Panc1 (cell line): ENCODE data around the gene HEMK1. TPM values are rescaled to one million over a fixed set of nuclear protein-coding genes. Genes with fewer than 3 reads are reported as not detected.

ENCODE experiments used
- ATAC-seq: fragments of 200-7000 bp; cut with Tn5 transposase; 2 replicates; pipeline ENCODE4 v1.9.1; 2020; ENCODE audit warnings: mild to moderate bottlenecking, moderate library complexity
- BruUV-seq: library from RNA; stranded (reverse); fragments of 400-500 nt; replicated peaks from 2 replicates; lab custom pipeline; 2021; lab: Mats Ljungman, UMichigan
- CTCF ChIA-PET: fragments of 300-600 bp; sonication (Branson Sonifier 250); formaldehyde crosslinking; loops from one replicate; lab custom pipeline; 2022; ENCODE audit warnings: antibody characterized with exemption; lab: Charles Lee
- POLR2A ChIA-PET: fragments of 300-600 bp; sonication (Branson Sonifier 250); formaldehyde crosslinking; loops from one replicate; lab custom pipeline; 2022; ENCODE audit warnings: antibody characterized with exemption; lab: Charles Lee
- DNase-seq: peaks from one replicate; pipeline ENCODE4 v3.0.0-alpha.2; 2010; ENCODE audit warnings: low read depth, low spot score
- H3K27ac ChIP-seq: 2 replicates; pipeline ENCODE4 v1.5.1; 2011; ENCODE audit warnings: mild to moderate bottlenecking, low read length, inconsistent platforms
- H3K27me3 ChIP-seq: fragments of 200-500 bp; sonication (Bioruptor generic); 2 replicates; pipeline ENCODE4 v1.6.0; 2014; ENCODE audit warnings: low read length, inconsistent platforms; ENCODE audit not compliant: control insufficient read depth, insufficient read depth
- H3K36me3 ChIP-seq: fragments of 200-500 bp; sonication (Bioruptor generic); 2 replicates; pipeline ENCODE4 v1.5.1; 2014; ENCODE audit warnings: inconsistent platforms, mild to moderate bottlenecking, low read length, moderate library complexity; ENCODE audit not compliant: control insufficient read depth, insufficient read depth
- H3K4me1 ChIP-seq: 2 replicates; pipeline ENCODE4 v1.5.1; 2011; ENCODE audit warnings: inconsistent platforms, mild to moderate bottlenecking, low read length, moderate library complexity; ENCODE audit not compliant: control insufficient read depth, insufficient read depth
- H3K4me3 ChIP-seq, 2 experiments: 2 replicates each; pipeline ENCODE4 v1.5.1; 2011 to 2012; ENCODE audit warnings: low read depth in 2 of 2, low read length in 2 of 2, mild to moderate bottlenecking in 2 of 2, inconsistent platforms in 1 of 2, moderate library complexity in 1 of 2
- H3K9me3 ChIP-seq: fragments of 200-500 bp; sonication (Bioruptor generic); 2 replicates; pipeline ENCODE4 v1.5.1; 2014; ENCODE audit warnings: low read depth, mild to moderate bottlenecking, inconsistent platforms, low read length, moderate library complexity; ENCODE audit not compliant: control insufficient read depth, insufficient read depth
- CTCF ChIP-seq: fragments of 450-650 bp; IDR thresholded peaks from 2 replicates; pipeline ENCODE4 v1.5.1; 2017; ENCODE audit warnings: mild to moderate bottlenecking
- POLR2AphosphoS5 ChIP-seq: IDR thresholded peaks from 2 replicates; pipeline ENCODE4 v1.6.1; 2012; ENCODE audit warnings: mild to moderate bottlenecking, low read depth, low read length, moderate library complexity
- REST ChIP-seq, 2 experiments: IDR thresholded peaks; 2 replicates each; pipeline ENCODE4 v1.6.1; 2011 to 2012; ENCODE audit warnings: low read depth in 2 of 2, control low read depth in 1 of 2, low read length in 1 of 2, mild to moderate bottlenecking in 1 of 2, moderate library complexity in 1 of 2; ENCODE audit not compliant: insufficient read depth in 1 of 2
- SIN3A ChIP-seq: IDR thresholded peaks from 2 replicates; pipeline ENCODE4 v1.6.1; 2012; ENCODE audit warnings: low read depth, mild to moderate bottlenecking, low read length, moderate library complexity, borderline replicate concordance; ENCODE audit not compliant: insufficient read depth
- TCF7L2 ChIP-seq: IDR thresholded peaks from 2 replicates; pipeline ENCODE4 v1.6.1; 2011; ENCODE audit warnings: mild to moderate bottlenecking, low read depth, low read length, inconsistent platforms
- in situ Hi-C: cut with HindIII; loops from 2 replicates; pipeline ENCODE4 v1.10.0; 2016; ENCODE audit warnings: low sequenced_read_pairs, low pct_unique_long_range_greater_than_20kb
- intact Hi-C: fragments of 100-400 bp; cut with micrococcal nuclease; formaldehyde crosslinking; loops from one replicate; pipeline ENCODE4 v1.10.0; 2022; ENCODE audit not compliant: unreplicated experiment
- total RNA-seq: library from RNA; stranded (reverse); gene quantifications from one replicate; pipeline ENCODE4 v1.2.1, GENCODE V29; 2021; ENCODE audit not compliant: unreplicated experiment

Gene HEMK1
- total RNA-seq, 1 experiment from 2014 or later = 12.1 TPM

- Histone ChIP-seq H3K36me3 (no peaks in the 10 kb centered on the region), H3K27me3 (no peaks in the 10 kb centered on the region), H3K9me3 (no peaks in the 10 kb centered on the region), H3K4me3 (no peak overlapping the region), H3K4me1 (no peaks in the 10 kb centered on the region), H3K27ac (no peak overlapping the region)
- no TSS peak for BruUV-seq
- intact Hi-C loops (no loop called here), in situ Hi-C loops (no loop called here)
- CTCF ChIA-PET = no interaction called here
- no peak for DNase-seq
- TF ChIP-seq REST (IDR thresholded peaks at IDR 0.05; ENCODE audit: insufficient read depth in 1 of 2, low read depth in 2 of 2, low read length in 1 of 2) (no peak), CTCF (no peak), SIN3A (no peak), TCF7L2 (no peak), POLR2AphosphoS5 (no peak)
- POLR2A ChIA-PET = no interaction called here
- no peak for ATAC-seq
Observed at GRCh38 chr3:50608278-50608677, 39.0 kb downstream of the HEMK1 start.

- Histone ChIP-seq H3K4me1 (no peaks in the 10 kb centered on the region), H3K4me3 (no peak overlapping the region), H3K27me3 (no peaks in the 10 kb centered on the region), H3K27ac (no peak overlapping the region), H3K9me3 (no peaks in the 10 kb centered on the region), H3K36me3 (no peaks in the 10 kb centered on the region)
- in situ Hi-C loops = no loop called here
- POLR2A ChIA-PET = no interaction called here
- no TSS peak for BruUV-seq
- no peak for ATAC-seq
- no peak for TF ChIP-seq POLR2AphosphoS5
- TF ChIP-seq SIN3A = no peak
- CTCF ChIA-PET = interaction anchor here (0.5 kb wide), 1 partner anchor 54 kb away, joined by 3 read pairs; no protein-coding TSS in a partner anchor
- intact Hi-C loops = no loop called here
- no peak for DNase-seq
Observed at GRCh38 chr3:50609071-50609762, 39.9 kb downstream of the HEMK1 start.

GRCh38 chr3:50609763-50610085 lies 40.4 kb downstream of the HEMK1 start:
- TF ChIP-seq REST (IDR thresholded peaks at IDR 0.05; ENCODE audit: insufficient read depth in 1 of 2, low read depth in 2 of 2, low read length in 1 of 2) = no peak
- no peak for TF ChIP-seq SIN3A
- no peak for TF ChIP-seq CTCF
- no peak for TF ChIP-seq TCF7L2
- TF ChIP-seq POLR2AphosphoS5 = no peak
- DNase-seq (no peak), ATAC-seq (no peak)
- H3K27ac ChIP-seq = no peak overlapping the region
- H3K27me3 ChIP-seq = no peaks in the 10 kb centered on the region
- ChIA-PET POLR2A (no interaction called here), CTCF (no interaction called here)
- in situ Hi-C loops (no loop called here), intact Hi-C loops (loop anchor here (5.0 kb wide), 1 partner anchor 172 kb away; no protein-coding TSS in a partner anchor)
- H3K4me3 ChIP-seq = no peak overlapping the region
- no peaks in the 10 kb centered on the region for H3K4me1 ChIP-seq
- BruUV-seq = no TSS peak
- no peaks in the 10 kb centered on the region for H3K36me3 ChIP-seq
- no peaks in the 10 kb centered on the region for H3K9me3 ChIP-seq
